Stimulated activated CD8-positive, alpha-beta memory T cell treated with anti-CD3 and anti-CD28 coated beads, Interleukin-4, amount 100 ng/mL, for 48 hours (primary cell): ENCODE data around the gene GTF2F1.
"Not testable (repeated sequence)": the region's sequence is repeated elsewhere in the genome, so short reads cannot be mapped to it uniquely, and the experiment has no call there.

Experiments used
- DNase-seq: peaks from one replicate; pipeline ENCODE4 v3.0.0-alpha.2; 2020

Gene GTF2F1, protein sequence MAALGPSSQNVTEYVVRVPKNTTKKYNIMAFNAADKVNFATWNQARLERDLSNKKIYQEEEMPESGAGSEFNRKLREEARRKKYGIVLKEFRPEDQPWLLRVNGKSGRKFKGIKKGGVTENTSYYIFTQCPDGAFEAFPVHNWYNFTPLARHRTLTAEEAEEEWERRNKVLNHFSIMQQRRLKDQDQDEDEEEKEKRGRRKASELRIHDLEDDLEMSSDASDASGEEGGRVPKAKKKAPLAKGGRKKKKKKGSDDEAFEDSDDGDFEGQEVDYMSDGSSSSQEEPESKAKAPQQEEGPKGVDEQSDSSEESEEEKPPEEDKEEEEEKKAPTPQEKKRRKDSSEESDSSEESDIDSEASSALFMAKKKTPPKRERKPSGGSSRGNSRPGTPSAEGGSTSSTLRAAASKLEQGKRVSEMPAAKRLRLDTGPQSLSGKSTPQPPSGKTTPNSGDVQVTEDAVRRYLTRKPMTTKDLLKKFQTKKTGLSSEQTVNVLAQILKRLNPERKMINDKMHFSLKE

DNA sequence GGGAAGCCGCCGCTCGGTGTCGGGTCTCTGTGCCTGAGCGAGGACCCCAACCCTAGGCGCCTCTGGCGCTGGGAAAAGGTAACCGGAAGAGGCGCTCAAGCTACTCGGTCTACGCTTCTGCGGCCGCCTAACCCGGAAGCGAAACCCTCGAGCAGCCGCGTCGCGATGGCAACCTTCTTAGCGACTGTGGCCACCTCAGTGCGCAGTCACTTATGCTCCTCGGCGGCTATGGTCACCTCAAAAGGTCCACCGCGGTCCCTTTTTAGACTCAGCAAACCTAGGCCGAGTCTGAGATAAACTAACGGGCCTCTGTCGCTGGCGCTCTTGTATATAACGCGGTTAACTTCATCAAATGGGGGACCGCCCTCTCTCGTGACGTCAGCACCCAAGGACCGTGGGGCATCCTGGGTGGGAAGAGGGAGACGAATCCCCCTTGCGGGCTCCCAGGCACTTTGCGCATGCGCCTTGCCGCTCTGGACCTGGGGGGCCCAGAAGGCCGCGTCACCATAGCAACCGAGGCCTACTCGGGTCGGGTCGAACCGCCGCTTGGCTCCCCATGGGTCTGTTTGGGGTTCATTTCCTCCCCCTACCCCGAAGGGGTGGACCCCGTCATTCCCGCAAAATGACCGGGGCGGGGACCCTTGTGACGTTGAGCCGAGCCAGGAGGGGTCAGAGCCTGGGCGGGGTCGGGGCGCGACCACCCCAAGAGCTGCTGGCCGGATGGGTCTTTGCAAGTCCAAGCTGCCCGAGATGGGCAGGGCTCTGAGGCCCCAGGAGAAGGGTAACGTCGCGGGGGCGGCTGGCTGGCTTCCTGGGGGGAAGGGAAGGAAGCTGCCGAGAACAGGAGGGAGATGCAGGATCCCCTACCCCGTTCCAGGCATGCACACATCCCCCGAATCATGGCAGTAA is at the start of gene GTF2F1:
Gene GTF2F1 (minus strand): TSS at position 91 of the 909 bp plus-strand sequence. CDS start 169 bp downstream, outside the sequence.
- DNase-seq, result peak; percentile 98

DNA sequence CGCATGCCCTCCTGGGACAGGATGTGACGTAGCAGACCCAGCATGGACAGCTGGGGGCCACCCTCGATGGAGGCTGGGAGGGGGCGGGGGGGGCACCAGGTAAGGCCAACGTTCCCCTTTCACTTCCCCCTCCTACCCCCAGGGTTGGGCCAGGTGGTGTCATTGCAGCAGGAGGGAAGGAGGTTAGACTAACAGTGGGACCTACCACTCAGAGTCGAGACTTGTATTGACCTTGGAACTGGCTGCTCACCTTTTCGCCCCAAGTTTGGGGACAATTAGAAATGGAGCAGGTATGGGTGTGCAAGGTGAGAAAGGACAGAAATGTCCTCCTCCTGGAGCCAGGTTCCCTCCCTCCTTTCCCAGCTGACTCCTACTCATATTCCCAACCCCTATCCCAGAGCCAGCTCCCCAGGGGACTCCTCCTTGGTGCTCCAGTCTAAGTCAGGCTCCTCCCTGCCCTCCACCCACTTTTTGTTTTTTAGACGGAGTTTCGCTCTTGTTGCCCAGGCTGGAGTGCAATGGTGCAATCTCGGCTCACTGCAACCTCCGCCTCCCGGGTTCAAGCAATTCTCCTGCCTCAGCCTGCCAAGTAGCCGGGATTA is 49.2 kb upstream of the GTF2F1 start:
- DNase-seq, result no peak

DNA sequence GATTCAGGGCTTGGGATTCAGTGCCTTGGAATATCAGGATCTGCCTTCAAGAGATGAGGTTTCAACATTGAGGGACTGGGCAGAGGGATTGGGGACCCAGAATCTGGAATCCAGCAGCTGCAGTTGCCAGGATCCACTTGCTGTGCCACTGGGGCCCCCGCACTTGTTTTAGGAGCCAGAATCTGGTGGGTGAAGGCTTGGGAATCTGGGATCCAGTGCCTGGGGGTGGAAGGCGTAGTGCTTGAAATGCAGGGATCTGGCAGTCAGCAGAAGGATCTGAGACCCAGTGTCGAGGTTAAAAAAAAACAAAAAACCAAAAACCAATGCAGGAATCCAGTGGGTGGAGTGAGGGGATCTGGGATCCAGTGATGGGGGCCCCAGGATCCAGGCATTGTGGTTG is 47.9 kb upstream of the GTF2F1 start:
- no peak for DNase-seq

DNA sequence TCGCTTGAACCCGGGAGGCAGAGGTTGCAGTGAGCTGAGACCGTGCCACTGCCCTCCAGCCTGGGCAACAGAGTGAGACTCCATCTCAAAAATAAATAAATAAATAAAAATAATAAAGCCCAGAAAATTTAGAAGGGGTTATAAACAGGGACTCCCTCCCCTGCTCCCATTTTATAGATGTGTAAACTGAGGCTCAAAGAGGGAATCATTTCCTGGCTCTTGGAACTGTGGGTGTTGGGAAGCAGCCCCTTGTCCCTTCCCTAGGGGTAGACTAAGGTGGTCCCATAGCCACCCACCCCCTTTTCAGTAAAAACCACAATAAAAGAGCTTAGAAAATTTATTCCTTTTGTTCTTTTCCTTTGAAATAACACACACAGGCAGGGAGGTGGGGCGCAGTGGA is 46.8 kb upstream of the GTF2F1 start:
- no peak for DNase-seq

DNA sequence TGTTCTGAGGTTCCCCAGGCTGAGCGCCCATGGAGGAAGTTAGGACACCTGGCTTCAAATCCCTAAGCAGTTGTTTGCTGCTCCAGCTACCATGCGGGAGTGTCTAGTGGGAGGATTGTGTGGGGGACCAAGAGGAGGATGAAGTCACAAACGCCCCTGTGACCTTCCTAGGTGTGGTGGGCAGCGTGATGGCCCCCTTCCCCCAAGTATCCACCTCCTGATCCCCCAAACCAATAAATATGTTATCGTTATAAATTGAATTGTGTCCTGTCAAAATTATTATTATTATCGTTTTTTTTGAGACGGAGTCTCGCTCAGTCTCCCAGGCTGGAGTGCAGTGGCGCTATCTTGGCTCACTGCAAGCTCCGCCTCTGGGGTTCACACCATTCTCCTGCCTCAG is 40.7 kb upstream of the GTF2F1 start, which contains the start of gene SLC25A41:
Gene SLC25A41 (minus strand): TSS at position 101 of the 400 bp plus-strand sequence. CDS start 70 bp downstream, at position 31.
- no peak for DNase-seq

DNA sequence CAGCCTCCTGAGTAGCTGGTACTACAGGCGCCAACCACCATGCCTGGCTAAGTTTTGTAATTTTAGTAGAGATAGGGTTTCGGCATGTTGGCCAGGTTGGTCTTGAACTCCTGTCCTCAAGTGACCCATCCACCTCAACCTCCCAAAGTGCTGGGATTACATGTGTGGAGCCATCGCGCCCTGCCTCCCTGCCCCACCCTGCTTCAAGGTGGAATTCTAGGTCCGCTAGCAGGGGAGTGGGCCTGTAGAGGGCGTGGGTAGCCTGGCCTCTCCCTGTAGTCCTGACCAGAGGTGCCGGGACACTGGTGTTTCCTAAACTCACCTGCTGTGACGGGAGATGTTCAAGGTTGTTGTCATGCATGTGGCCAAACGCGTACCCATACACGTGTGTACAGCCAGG is 40.2 kb upstream of the GTF2F1 start:
- DNase-seq, result no peak

DNA sequence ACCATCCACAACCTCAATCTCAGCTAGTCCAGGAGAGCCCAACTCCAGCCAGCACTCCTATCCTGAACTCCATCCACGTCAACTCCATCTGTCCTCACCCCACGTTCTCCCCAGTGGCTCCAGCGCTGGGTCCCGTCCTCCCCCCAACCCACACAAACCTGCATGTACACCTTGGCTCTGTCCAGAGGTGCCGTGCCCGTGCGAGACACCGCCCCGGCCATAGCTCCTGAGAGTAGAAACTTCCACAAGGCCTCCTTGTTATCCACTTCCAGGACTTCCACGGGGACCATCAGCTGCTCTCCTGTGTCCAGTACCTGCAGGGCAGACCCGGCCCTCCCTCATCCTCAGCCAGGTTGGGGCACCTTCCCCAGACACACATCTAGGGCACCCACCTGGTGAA is 38.9 kb upstream of the GTF2F1 start:
- no peak for DNase-seq

DNA sequence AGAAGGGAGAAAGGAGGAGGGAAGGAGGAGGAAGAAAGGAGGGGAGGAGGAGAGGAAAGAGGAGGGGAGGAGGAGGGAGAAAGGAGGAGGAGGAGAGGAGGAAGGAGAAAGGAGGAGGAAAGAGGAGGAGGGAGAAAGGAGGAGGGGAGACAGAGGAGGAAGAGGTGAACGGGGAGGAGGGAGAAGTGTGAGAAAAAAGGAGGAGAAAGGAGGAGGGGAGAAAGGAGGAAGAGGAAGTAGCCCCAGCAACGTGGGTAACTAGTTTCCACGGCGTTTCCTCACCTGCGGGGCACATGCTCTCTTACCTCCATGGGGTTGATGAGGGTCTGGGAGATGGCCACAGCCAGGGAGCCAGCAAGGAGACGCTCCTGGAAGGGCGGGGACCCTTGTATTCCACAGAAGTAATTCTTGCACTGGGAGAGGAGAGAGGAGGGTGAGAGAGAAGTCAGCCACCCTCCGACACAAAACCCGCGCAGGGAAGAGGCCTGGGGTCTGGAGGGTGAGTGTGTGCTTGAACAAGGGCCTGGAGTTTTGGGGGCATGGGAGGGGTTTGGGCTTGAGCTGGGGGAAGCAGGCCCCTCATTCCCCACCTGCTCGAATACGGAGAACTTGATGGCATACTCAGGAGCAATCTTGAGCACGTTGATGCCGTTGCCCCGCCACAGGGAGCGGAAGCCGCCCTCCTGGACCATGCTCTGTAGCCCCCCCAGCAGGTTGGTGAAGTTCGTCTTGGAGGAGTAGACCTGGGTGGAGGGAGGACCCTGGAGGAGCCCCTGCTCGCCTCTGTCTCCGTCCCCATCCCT is 36.7 kb upstream of the GTF2F1 start:
- DNase-seq, result no peak

DNA sequence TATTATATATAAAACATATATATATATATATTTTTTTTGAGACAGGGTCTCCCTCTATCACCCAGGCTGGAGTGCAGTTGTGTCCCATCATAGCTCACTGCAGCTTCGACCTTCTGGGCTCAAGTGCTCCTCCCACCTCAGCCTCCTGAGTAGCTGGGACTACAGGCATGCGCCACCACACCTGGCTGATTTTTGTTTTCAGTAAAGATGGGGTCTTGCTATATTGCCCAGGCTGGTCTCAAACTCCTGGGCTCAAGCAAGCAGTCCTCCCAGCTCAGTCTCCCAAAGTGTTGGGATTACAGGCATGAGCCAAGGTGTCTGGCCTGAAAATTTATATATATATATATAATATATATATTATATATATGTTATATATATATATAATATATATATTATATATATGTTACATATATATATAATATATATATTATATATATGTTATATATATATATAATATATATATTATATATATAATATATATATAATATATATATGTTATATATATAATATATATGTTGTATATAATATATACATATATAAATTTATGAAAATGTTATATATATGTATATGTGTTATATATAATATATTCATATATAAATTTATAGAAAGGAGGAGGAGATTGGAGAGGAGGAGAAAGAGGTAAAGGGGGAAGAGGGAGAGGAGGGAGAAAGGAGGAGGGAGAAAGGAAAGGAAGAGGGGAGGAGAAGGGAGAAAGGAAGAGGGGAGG is 35.9 kb upstream of the GTF2F1 start:
- not testable (repeated sequence) for DNase-seq

DNA sequence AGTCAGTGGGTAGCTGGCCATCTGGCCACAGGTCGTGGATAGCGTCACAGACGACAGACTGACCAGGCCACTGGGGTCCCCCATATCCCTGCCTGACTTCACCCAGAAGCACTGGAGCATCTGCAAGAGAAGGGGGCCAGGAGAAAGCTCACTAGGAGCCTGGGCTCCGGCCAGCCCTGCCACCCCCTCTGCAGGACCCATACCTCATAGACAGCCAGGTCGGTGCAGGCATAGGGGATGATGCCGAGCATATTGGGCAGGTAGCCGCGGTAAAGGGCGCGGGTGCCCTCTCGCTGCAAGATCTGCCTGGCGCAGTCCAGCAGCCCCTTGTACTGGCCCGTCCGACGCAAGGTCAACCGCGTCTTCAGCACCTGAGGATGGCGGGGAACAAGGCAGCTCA is 34.2 kb upstream of the GTF2F1 start:
- no peak for DNase-seq

DNA sequence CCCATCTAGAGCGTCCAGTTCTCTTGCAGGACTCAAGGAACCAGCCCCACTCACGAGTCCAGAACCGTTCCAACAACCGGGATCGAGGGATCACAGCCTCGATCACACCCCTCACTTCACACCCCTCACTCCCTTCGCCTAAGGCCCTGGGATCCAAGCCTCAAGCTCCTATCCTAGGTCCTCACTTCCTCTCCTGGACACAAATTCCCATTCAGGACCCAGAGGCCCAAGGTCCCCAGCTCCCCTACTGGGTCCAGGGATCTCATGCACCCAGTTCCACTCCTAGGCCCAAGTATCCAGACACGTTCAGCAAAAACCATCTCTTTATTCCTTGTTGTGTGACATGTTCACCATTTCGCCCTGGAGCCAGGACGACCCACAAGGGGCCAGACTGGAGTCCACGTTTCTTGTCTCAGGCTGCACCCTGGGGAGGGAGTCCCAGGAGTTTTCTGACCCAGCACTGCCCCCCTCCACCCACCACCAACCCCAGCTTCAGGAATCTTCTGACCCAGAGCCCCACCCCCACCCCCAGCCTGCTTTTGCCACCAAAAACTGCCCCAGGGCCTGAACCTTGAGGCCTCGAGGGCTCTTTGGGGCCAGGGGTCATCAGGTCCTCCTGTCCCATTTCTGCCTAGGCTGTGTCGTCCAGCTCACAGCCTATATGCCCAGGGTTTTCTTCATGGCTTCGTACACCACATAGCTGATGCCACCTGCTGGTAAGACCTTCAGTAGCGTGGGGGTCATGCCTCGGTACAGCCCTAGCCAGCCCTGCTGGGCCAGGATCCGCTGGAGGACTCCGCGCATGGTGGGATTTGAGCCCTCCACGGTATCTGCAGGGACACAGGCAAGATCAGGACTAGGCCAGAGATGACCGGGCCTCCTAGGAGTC is 33.0 kb upstream of the GTF2F1 start:
- DNase-seq, result peak; percentile 33

DNA sequence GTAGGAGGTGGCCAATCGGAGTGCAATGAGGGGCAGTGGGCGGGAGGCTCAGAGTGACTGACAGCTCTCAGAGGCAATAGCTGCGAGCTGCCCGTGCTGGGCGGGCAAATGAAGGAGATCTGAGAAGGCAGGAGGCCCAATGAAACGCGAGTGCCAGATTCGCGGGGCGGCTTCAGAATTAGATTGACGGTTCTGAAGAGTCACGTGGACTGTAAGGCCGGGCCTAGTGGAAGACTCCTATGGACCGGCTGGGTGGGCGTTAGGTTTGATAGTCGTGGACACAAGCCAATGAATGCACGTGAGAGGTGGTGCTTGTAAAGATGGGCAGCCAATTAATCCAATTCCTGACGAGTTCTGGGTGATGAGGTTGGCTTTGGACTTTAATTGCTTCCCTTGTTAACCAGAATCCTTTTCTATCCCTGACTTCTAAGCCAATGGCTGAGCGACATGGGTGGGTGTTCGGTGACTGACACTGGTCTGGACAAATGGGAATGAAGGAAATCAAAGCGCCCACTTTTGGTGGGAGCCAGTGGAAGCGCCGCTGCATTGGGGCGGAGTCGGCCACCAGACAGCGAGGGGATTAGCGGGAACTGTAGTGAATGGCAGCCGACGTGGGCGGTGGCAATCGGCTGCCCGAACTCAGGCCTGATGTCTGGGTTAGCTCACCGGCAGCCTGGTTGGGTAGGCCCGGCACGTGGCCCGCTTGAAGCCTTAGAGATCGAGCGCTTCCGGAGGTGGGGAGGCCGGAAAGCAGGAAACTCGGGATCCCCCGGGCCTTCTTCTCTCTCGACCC is 32.2 kb upstream of the GTF2F1 start:
- peak; percentile 99 for DNase-seq

DNA sequence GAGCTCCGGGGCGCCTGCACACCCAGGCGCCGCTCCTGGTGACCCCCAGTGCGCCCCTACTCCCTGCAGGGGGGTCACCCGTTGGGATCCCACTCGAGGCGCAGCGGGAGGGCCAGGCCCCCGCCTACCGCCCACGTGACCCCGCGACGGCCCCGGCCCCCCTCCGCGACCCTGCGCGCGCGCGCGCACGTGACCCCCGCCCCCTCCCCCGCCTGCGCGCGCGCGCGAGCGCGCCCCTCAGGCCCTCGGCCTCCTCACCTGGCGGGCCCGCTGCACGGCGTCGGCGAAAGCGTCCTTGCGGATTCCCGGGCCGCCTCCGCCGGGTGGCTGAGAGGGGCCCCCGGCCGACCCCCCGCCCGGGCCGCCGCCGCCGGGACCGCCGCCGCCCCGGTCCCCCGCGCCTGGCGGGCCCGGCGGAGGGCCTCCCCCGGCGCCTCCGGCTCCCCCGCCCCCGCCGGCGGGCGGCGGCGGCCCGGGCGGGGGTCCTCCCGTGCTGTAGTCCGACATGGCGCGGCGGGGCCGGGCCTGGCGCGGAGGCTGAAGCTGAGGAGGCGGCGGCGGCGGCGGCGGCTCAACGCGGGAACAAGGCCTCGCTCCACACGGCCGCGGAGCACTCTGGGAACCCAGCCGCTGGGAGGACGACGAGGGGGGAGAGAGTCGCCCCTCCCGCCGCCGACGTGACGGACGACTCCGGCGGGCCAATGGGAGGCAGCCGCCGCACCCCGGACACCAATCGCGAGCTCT is 31.4 kb upstream of the GTF2F1 start, which contains the start of gene KHSRP:
Gene KHSRP (minus strand): TSS at position 617 of the 744 bp plus-strand sequence. CDS start 110 bp downstream, at position 507.
- DNase-seq, result peak; percentile 49

DNA sequence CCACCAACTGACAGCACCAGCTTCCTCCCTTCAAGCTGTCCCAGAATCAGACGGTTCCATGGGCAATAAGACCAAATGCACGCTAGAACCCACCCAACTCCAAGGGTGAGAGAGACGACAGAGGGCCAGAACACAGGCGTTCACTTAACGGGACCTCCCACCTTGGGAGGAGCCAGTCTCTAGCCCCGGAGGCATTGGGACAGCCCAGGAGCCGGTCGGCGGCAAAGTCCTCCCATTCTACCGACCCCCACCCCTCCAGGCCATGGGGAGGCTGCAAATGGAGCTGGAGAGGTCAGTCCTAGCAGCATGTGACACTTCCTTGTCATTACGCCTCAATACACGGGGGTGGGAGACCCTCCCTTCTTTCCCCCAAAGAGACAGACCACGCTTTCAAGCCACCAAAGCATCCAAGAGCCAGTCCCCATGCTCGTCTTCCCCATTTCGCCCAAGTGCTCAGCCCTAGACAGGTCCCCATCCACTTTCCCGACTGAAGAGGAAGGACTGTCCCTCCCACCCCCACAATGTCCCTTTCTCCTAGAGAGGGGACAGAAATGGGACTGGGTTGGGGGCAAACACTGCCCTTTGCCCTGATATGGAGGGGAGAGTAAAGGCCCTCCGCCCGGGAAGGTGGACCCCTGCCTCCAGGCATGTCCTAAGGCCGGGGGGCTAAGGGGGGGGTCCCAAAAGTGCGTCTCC is 30.7 kb upstream of the GTF2F1 start:
- DNase-seq, result peak; percentile 65

DNA sequence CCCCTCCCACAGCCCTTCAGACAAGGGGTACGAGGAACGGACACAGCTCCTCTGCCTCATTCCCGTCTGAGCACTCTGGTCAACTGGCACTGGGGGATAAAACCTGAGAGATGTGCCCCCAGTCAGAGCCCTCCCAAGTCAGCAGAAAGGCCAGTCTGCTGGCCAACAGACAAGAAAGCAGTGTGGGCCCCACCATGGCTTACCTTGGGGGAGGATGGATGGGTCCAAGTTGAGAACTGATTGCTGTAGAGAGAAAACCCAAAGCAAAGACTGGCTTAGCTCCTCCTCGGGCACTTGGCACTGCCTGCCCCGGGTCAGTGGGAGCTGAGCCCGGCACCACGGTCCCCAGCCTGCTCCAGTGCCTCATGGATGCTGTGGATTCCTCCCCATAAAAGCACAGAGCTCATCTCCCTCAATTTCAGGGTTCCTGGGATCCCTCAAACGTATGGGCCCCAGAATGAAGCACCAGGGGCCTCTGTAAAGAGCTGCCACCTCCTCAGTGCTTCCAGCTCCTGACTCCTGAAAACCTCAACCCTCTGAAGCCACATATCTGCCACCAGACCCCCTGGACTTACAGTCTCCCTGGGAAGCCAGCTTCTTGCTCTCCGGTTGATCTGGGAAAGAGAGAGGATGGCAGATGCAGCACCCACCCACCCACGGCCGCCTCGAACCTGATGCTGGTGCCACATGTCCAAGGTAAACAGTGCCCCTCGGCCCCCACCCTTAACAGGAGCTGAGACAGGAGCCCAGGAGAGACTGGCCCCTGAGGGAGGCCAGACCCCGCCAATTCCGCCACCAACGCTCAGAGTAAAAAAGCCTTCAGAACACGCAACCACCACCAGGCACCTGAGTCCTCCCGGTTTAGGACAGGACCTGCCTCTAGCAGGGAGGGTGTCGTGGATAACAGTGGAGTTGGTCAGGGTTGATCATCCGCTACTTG is 28.4 kb upstream of the GTF2F1 start:
- DNase-seq, result no peak

DNA sequence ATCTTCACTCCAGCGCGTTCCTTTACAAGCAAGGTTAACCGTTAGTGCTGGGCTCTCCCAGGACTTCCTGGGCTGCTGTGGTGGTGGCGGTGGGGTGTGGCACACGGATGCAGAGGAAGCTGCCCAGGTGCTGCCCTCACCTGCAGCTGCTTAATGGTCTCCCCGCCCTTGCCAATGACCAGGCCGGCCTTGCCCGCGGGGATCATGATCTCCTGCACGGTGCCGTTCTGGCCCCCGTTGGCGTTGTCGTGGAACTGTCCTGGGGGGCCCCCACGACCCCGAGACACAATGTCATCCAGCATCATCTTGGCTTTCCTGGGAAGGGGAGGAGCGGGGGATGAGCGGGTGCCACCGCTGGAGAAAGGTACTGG is 25.6 kb upstream of the GTF2F1 start:
- no peak for DNase-seq
